H9 (cell line): ENCODE data around the gene DISC1. TPM values are rescaled to one million over a fixed set of nuclear protein-coding genes. Genes with fewer than 3 reads are reported as not detected.

ENCODE experiments used
- DNase-seq: peaks from one replicate; pipeline ENCODE4 v3.0.0-alpha.2; 2017
- H2AFZ ChIP-seq: one replicate; pipeline ENCODE4 v1.6.1; 2013; ENCODE audit warnings: mild to moderate bottlenecking, low read length, control low read depth, moderate library complexity
- H2AK5ac ChIP-seq: 2 replicates; pipeline ENCODE4 v1.6.1; 2013; ENCODE audit warnings: low read length, control low read depth, mixed read lengths; ENCODE audit not compliant: insufficient read length
- H2BK120ac ChIP-seq: one replicate; pipeline ENCODE4 v1.6.1; 2013; ENCODE audit warnings: low read depth, mild to moderate bottlenecking, low read length, control low read depth, inconsistent platforms; ENCODE audit not compliant: poor library complexity, severe bottlenecking
- H2BK12ac ChIP-seq: 2 replicates; pipeline ENCODE4 v1.6.1; 2013; ENCODE audit warnings: low read length, control low read depth, mixed read lengths, low read depth; ENCODE audit not compliant: insufficient read length
- H2BK15ac ChIP-seq: 2 replicates; pipeline ENCODE4 v1.6.1; 2013; ENCODE audit warnings: low read depth, low read length, control low read depth
- H2BK20ac ChIP-seq: one replicate; pipeline ENCODE4 v1.6.1; 2013; ENCODE audit warnings: low read depth, mild to moderate bottlenecking, low read length, control low read depth, inconsistent platforms; ENCODE audit not compliant: poor library complexity, severe bottlenecking
- H2BK5ac ChIP-seq: 2 replicates; pipeline ENCODE4 v1.6.1; 2013; ENCODE audit warnings: low read length, control low read depth, mixed read lengths; ENCODE audit not compliant: insufficient read length
- H3K14ac ChIP-seq: 2 replicates; pipeline ENCODE4 v1.6.1; 2013; ENCODE audit warnings: low read length, control low read depth; ENCODE audit not compliant: insufficient read depth
- H3K18ac ChIP-seq: 2 replicates; pipeline ENCODE4 v1.6.1; 2013; ENCODE audit warnings: low read depth, mild to moderate bottlenecking, mixed read lengths, low read length, control low read depth; ENCODE audit not compliant: insufficient read length
- H3K23ac ChIP-seq: 2 replicates; pipeline ENCODE4 v1.6.1; 2013; ENCODE audit warnings: low read length, control low read depth, mixed read lengths, low read depth; ENCODE audit not compliant: insufficient read length
- H3K23me2 ChIP-seq: 2 replicates; pipeline ENCODE4 v1.6.1; 2013; ENCODE audit warnings: low read depth, mild to moderate bottlenecking, mixed read lengths, low read length, control low read depth; ENCODE audit not compliant: insufficient read length, poor library complexity, severe bottlenecking
- H3K27ac ChIP-seq: 2 replicates; pipeline ENCODE4 v1.5.1; 2013; ENCODE audit warnings: low read length, control low read depth, mixed read lengths, low read depth; ENCODE audit not compliant: insufficient read length
- H3K27me3 ChIP-seq: 2 replicates; pipeline ENCODE4 v1.6.1; 2013; ENCODE audit warnings: low read length, control low read depth, inconsistent platforms; ENCODE audit not compliant: insufficient read depth
- H3K4ac ChIP-seq: 2 replicates; pipeline ENCODE4 v1.6.1; 2013; ENCODE audit warnings: low read depth, mild to moderate bottlenecking, control low read depth, inconsistent platforms, low read length, moderate library complexity
- H3K4me1 ChIP-seq: 2 replicates; pipeline ENCODE4 v1.6.1; 2013; ENCODE audit warnings: low read length, control low read depth, inconsistent platforms; ENCODE audit not compliant: insufficient read depth
- H3K4me2 ChIP-seq: 2 replicates; pipeline ENCODE4 v1.6.1; 2013; ENCODE audit warnings: low read length, control low read depth, mixed read lengths; ENCODE audit not compliant: insufficient read length, insufficient read depth
- H3K56ac ChIP-seq: 2 replicates; pipeline ENCODE4 v1.6.1; 2013; ENCODE audit warnings: low read depth, mild to moderate bottlenecking, mixed read lengths, low read length, control low read depth; ENCODE audit not compliant: insufficient read length
- H3K79me1 ChIP-seq: 2 replicates; pipeline ENCODE4 v1.6.1; 2013; ENCODE audit warnings: low read depth, mild to moderate bottlenecking, moderate library complexity, low read length, control low read depth, inconsistent platforms; ENCODE audit not compliant: insufficient read depth, poor library complexity, severe bottlenecking
- H3K79me2 ChIP-seq: 2 replicates; pipeline ENCODE4 v1.6.1; 2013; ENCODE audit warnings: low read length, control low read depth, inconsistent platforms; ENCODE audit not compliant: insufficient read depth
- H3K9ac ChIP-seq: 2 replicates; pipeline ENCODE4 v1.6.1; 2013; ENCODE audit warnings: low read length, control low read depth, mixed read lengths; ENCODE audit not compliant: insufficient read length; ENCODE audit errors: extremely low read depth
- H3K9me3 ChIP-seq: one replicate; pipeline ENCODE4 v1.6.1; 2013; ENCODE audit warnings: low read depth, low read length, inconsistent platforms; ENCODE audit not compliant: control insufficient read depth
- H3T11ph ChIP-seq: one replicate; pipeline ENCODE4 v1.6.1; 2013; ENCODE audit warnings: mild to moderate bottlenecking, low read length, control low read depth, inconsistent platforms
- H4K20me1 ChIP-seq: one replicate; pipeline ENCODE4 v1.6.1; 2013; ENCODE audit not compliant: control insufficient read depth, insufficient read length, insufficient read depth
- H4K5ac ChIP-seq: 2 replicates; pipeline ENCODE4 v1.6.1; 2013; ENCODE audit warnings: low read depth, mild to moderate bottlenecking, mixed read lengths, low read length, control low read depth; ENCODE audit not compliant: insufficient read length
- H4K8ac ChIP-seq: replicated peaks from 2 replicates; pipeline ENCODE4 v1.6.1; 2013; ENCODE audit warnings: low read length, control low read depth, mixed read lengths, low read depth; ENCODE audit not compliant: insufficient read length
- H4K91ac ChIP-seq: 2 replicates; pipeline ENCODE4 v1.6.1; 2013; ENCODE audit warnings: low read depth, mild to moderate bottlenecking, moderate library complexity, mixed read lengths, low read length, control low read depth; ENCODE audit not compliant: insufficient read length
- H3K27ac Mint-ChIP-seq, 3 experiments: 2 replicates in 2 of 3; 3 replicates in 1 of 3; pipeline ENCODE4 v1.8.0; 2020 to 2021; ENCODE audit warnings: mixed read lengths in 3 of 3, mild to moderate bottlenecking in 1 of 3, moderate library complexity in 1 of 3
- H3K27me3 Mint-ChIP-seq: 2 replicates; pipeline ENCODE4 v1.8.0; 2021; ENCODE audit warnings: low read depth, mild to moderate bottlenecking, moderate library complexity, mixed read lengths
- H3K36me3 Mint-ChIP-seq, 3 experiments: 2 replicates in 2 of 3; 3 replicates in 1 of 3; pipeline ENCODE4 v1.8.0; 2020 to 2021; ENCODE audit warnings: low read depth in 3 of 3, mixed read lengths in 3 of 3; ENCODE audit not compliant: insufficient read depth in 1 of 3
- H3K4me1 Mint-ChIP-seq, 2 experiments: 2 replicates each; pipeline ENCODE4 v1.8.0; 2020; ENCODE audit warnings: mixed read lengths in 2 of 2
- H3K4me3 Mint-ChIP-seq, 2 experiments: 2 replicates in 1 of 2; 3 replicates in 1 of 2; pipeline ENCODE4 v1.8.0; 2020 to 2021; ENCODE audit warnings: mild to moderate bottlenecking in 2 of 2, mixed read lengths in 2 of 2, moderate library complexity in 1 of 2
- H3K9me3 Mint-ChIP-seq, 2 experiments: 2 replicates in 1 of 2; 3 replicates in 1 of 2; pipeline ENCODE4 v1.8.0; 2020; ENCODE audit warnings: mild to moderate bottlenecking in 2 of 2, mixed read lengths in 2 of 2, moderate library complexity in 1 of 2
- CTCF ChIP-seq: fragments of 200-600 bp; sonication (generic); conservative IDR thresholded peaks from 3 replicates; pipeline ENCODE4 v1.8.0; 2021; ENCODE audit warnings: antibody characterized with exemption, mild to moderate bottlenecking
- WGBS: extraction: QIAGEN DNeasy Blood & Tissue Kit; methylation state at CpG from one replicate; pipeline ENCODE4 v1.1.7; 2013; ENCODE audit warnings: missing lambda C conversion rate, low lambda C conversion rate, mixed read lengths; ENCODE audit not compliant: insufficient read length; ENCODE audit errors: extremely low coverage; 5-methylcytosine and 5-hydroxymethylcytosine counted together
- total RNA-seq: library from RNA; stranded (reverse); gene quantifications from 2 replicates; pipeline ENCODE4 v1.2.1, GENCODE V29; 2021

DISC1 gene
- total RNA-seq, 1 experiment from 2014 or later = 2.5 TPM

- Histone ChIP-seq H3K79me2 (no peaks in the 10 kb centered on the region), H3K14ac (no peak overlapping the region), H4K5ac (no peak overlapping the region), H2AFZ (no peak overlapping the region), H3K56ac (no peak overlapping the region), H2BK5ac (no peak overlapping the region), H3K4me1 (no peaks in the 10 kb centered on the region), H2BK20ac (no peak overlapping the region), H3K9ac (no peak overlapping the region), H3K23me2 (no peaks in the 10 kb centered on the region), H4K8ac (no peak overlapping the region), H2BK12ac (no peak overlapping the region), H3K27ac (no peak overlapping the region), H2BK120ac (no peak overlapping the region), H3K18ac (no peak overlapping the region), H3K4me2 (no peak overlapping the region), H4K20me1 (no peaks in the 10 kb centered on the region), H3K9me3 (no peaks in the 10 kb centered on the region), H3K4ac (no peak overlapping the region), H3T11ph (no peak overlapping the region), H2BK15ac (no peak overlapping the region), H3K23ac (no peak overlapping the region), H2AK5ac (no peak overlapping the region), H4K91ac (no peak overlapping the region), H3K27me3 (no peaks in the 10 kb centered on the region), H3K79me1 (no peaks in the 10 kb centered on the region)
- Mint-ChIP-seq H3K4me1 (peaks cover 3 to 4% of the 10 kb centered on the region in 2 experiments; a peak in 2 of 4 replicates), H3K9me3 (no peaks in the 10 kb centered on the region; a peak in 1 of 5 replicates), H3K36me3 (no peaks in the 10 kb centered on the region; a peak in 1 of 7 replicates), H3K27me3 (peaks cover 6% of the 10 kb centered on the region; the same call in 1 of the 2 replicates), H3K27ac (no peak overlapping the region), H3K4me3 (no peak overlapping the region)
- no peak for DNase-seq
- no peak for TF ChIP-seq CTCF
- no CpG with 5 or more reads among the region's 6 CpGs for WGBS
Measured at GRCh38 chr1:231705806-231706760, 79.5 kb downstream of the DISC1 start.
